Esophagus muscularis mucosa (tissue), 4 donors: ENCODE data around the gene PSMD6. TPM values are rescaled to one million over a fixed set of nuclear protein-coding genes. Genes with fewer than 3 reads are reported as not detected.
A peak's percentile ranks its signal among the peaks of the same experiment; 100 is the strongest.

Source experiments
- DNase-seq: peaks from one replicate; pipeline ENCODE4 v3.0.0-alpha.2; 2017; ENCODE audit errors: extremely low spot score
- H3K27ac ChIP-seq, 4 donors: fragments of 200-600 bp; sonication (generic); replicated peaks in 1 of 4; 1 replicate in 3 of 4; 2 replicates in 1 of 4; pipeline ENCODE4 v1.5.1; 2016 to 2019; ENCODE audit warnings: mild to moderate bottlenecking in 1 of 4
- H3K27me3 ChIP-seq, 4 donors: fragments of 200-600 bp; sonication (generic); one replicate each; pipeline versions ENCODE4 v1.5.1 to v1.6.0; 2016 to 2019
- H3K36me3 ChIP-seq, 4 donors: fragments of 200-600 bp; sonication (generic); one replicate each; pipeline ENCODE4 v1.5.1; 2016 to 2019
- H3K4me1 ChIP-seq, 4 donors: fragments of 200-600 bp; sonication (generic); one replicate each; pipeline ENCODE4 v1.5.1; 2016 to 2019
- H3K4me3 ChIP-seq, 4 donors: fragments of 200-600 bp; sonication (generic); 1 replicate in 2 of 4; 2 replicates in 2 of 4; pipeline ENCODE4 v1.5.1; 2016 to 2019; ENCODE audit warnings: mild to moderate bottlenecking in 4 of 4, moderate library complexity in 1 of 4
- H3K9me3 ChIP-seq, 4 donors: fragments of 200-600 bp; sonication (generic); 1 replicate in 3 of 4; 2 replicates in 1 of 4; pipeline ENCODE4 v1.5.1; 2016 to 2019
- CTCF ChIP-seq, 3 experiments: fragments of 200-600 bp in 2 of 3; fragments of 450-650 bp in 1 of 3; sonication (generic) in 2 of 3; IDR thresholded peaks; one replicate each; pipeline ENCODE4 v1.5.1; 2017 to 2019; ENCODE audit warnings: antibody characterized with exemption in 3 of 3, mild to moderate bottlenecking in 2 of 3, moderate library complexity in 1 of 3
- EP300 ChIP-seq: sonication (generic); formaldehyde crosslinking; IDR thresholded peaks from one replicate; pipeline ENCODE4 v1.6.1; 2017; ENCODE audit warnings: antibody characterized with exemption
- POLR2A ChIP-seq: fragments of 450-650 bp; IDR thresholded peaks from one replicate; pipeline ENCODE4 v1.6.1; 2017; ENCODE audit warnings: antibody characterized with exemption, moderate library complexity, mild to moderate bottlenecking, low read depth
- POLR2AphosphoS5 ChIP-seq, 2 donors: sonication (generic); formaldehyde crosslinking; IDR thresholded peaks; one replicate each; pipeline ENCODE4 v1.6.1; 2017; ENCODE audit warnings: antibody characterized with exemption in 2 of 2
- WGBS: methylation state at CpG from one replicate; pipeline ENCODE4 v1.1.5; 2018; 5-methylcytosine and 5-hydroxymethylcytosine counted together
- intact Hi-C: fragments of 100-400 bp; cut with DNase I; formaldehyde crosslinking; loops from one replicate; pipeline ENCODE4 v1.15.1; 2023
- total RNA-seq, 4 donors: library from RNA; depleted of rRNA; stranded (reverse); fragments of >200 nt; gene quantifications; one replicate each; pipeline versions ENCODE4 v1.1.0 to v1.2.1, GENCODE V29; 2016

PSMD6 gene
- total RNA-seq, 4 donors from 2014 or later, result 64.5 to 78.2 (median 70.7) TPM

GRCh38 chr3:63973406-63973805, 49.9 kb downstream of the PSMD6 start:
- TF ChIP-seq POLR2A (no peak), CTCF (IDR thresholded peaks at IDR 0.05) (no peak), POLR2AphosphoS5 (IDR thresholded peaks at IDR 0.05) (no peak), EP300 (no peak)
- H3K27me3 ChIP-seq, result no peaks in the 10 kb centered on the region
- H3K4me1 ChIP-seq, result peaks cover 45 to 95% (median 86%) of the 10 kb centered on the region in 4 donors
- no peak for DNase-seq
- H3K27ac ChIP-seq, result peak overlapping the region in 3 of 4 donors; percentile 69 to 74 (median 73)
- H3K4me3 ChIP-seq, result no peak overlapping the region
- intact Hi-C loops, result no loop called here
- H3K36me3 ChIP-seq, result no peaks in the 10 kb centered on the region
- H3K9me3 ChIP-seq, result no peaks in the 10 kb centered on the region
- 94% methylated on average over 8 of the region's 8 CpGs for WGBS

- H3K4me1 ChIP-seq, result peaks cover 44 to 98% (median 86%) of the 10 kb centered on the region in 4 donors
- TF ChIP-seq POLR2A, result no peak
- TF ChIP-seq EP300, result no peak
- no peak for TF ChIP-seq CTCF (IDR thresholded peaks at IDR 0.05)
- no peak for TF ChIP-seq POLR2AphosphoS5 (IDR thresholded peaks at IDR 0.05)
- H3K27me3 ChIP-seq, result no peaks in the 10 kb centered on the region
- intact Hi-C loops, result no loop called here
- no peaks in the 10 kb centered on the region for H3K36me3 ChIP-seq
- H3K4me3 ChIP-seq, result no peak overlapping the region
- no peak for DNase-seq
- H3K27ac ChIP-seq, result peak overlapping the region; percentile 61 to 74 (median 71)
- H3K9me3 ChIP-seq, result no peaks in the 10 kb centered on the region
- WGBS, result 60% methylated on average over 4 of the region's 4 CpGs
Measured at GRCh38 chr3:63972987-63973386, 50.3 kb downstream of the PSMD6 start.

GRCh38 chr3:63972196-63972595, 51.1 kb downstream of the PSMD6 start:
- peak overlapping the region; percentile 61 to 74 (median 71) for H3K27ac ChIP-seq
- H3K36me3 ChIP-seq, result no peaks in the 10 kb centered on the region
- no peak overlapping the region for H3K4me3 ChIP-seq
- intact Hi-C loops, result no loop called here
- 62% methylated on average over 2 of the region's 2 CpGs for WGBS
- H3K4me1 ChIP-seq, result peaks cover 48 to 98% (median 86%) of the 10 kb centered on the region in 4 donors
- no peaks in the 10 kb centered on the region for H3K9me3 ChIP-seq
- TF ChIP-seq CTCF (IDR thresholded peaks at IDR 0.05) (no peak), POLR2AphosphoS5 (IDR thresholded peaks at IDR 0.05) (peak in 1 of 2 donors; percentile 22), EP300 (no peak), POLR2A (no peak)
- no peaks in the 10 kb centered on the region for H3K27me3 ChIP-seq
- no peak for DNase-seq

GRCh38 chr3:63970631-63971475, 52.4 kb downstream of the PSMD6 start:
- peaks cover 41 to 97% (median 80%) of the 10 kb centered on the region in 4 donors for H3K4me1 ChIP-seq
- H3K27ac ChIP-seq, result peak overlapping the region; percentile 61 to 74 (median 71)
- 35% methylated on average over 11 of the region's 11 CpGs for WGBS

More at GRCh38 chr3:63970631-63971475, 52.4 kb downstream of the PSMD6 start:
- TF ChIP-seq CTCF (IDR thresholded peaks at IDR 0.05) (no peak), EP300 (no peak), POLR2A (no peak), POLR2AphosphoS5 (IDR thresholded peaks at IDR 0.05) (peak in 1 of 2 donors; percentile 34)
- intact Hi-C loops, result no loop called here
- no peaks in the 10 kb centered on the region for H3K36me3 ChIP-seq
- no peak for DNase-seq
- no peaks in the 10 kb centered on the region for H3K27me3 ChIP-seq
- peak overlapping the region in 3 of 4 donors; percentile 28 to 36 (median 33) for H3K4me3 ChIP-seq
- no peaks in the 10 kb centered on the region for H3K9me3 ChIP-seq
